Activated gamma-delta T cell treated with anti-CD3 and anti-CD28 coated beads, Interleukin-2, amount 50 U/mL, for 16 hours (primary cell): ENCODE measurements around the gene C20orf204.

Experiments
- DNase-seq: peaks from one replicate; pipeline ENCODE4 v3.0.0-alpha.2; 2020; ENCODE audit warnings: low read depth

Gene C20orf204

GRCh38 chr20:64042054-64042781, 6.2 kb downstream of the C20orf204 start:
- DNase-seq: no peak

GRCh38 chr20:64043768-64044167, 7.8 kb downstream of the C20orf204 start:
- DNase-seq: no peak

GRCh38 chr20:64044484-64045247, 8.7 kb downstream of the C20orf204 start:
- no peak for DNase-seq

- DNase-seq: no peak
Observed at GRCh38 chr20:64045346-64046011, 9.5 kb downstream of the C20orf204 start.

GRCh38 chr20:64047046-64047389, 11.0 kb downstream of the C20orf204 start:
- DNase-seq: no peak

GRCh38 chr20:64047968-64048401, 12.0 kb downstream of the C20orf204 start:
- no peak for DNase-seq

GRCh38 chr20:64048402-64049044, 12.5 kb downstream of the C20orf204 start:
- no peak for DNase-seq

- DNase-seq: no peak
Observed at GRCh38 chr20:64049060-64049877, 13.3 kb downstream of the C20orf204 start, which contains the start of gene SOX18. SOX18 (minus strand) TSS chr20:64049639; CDS start chr20:64049516, 123 bp downstream.

- no peak for DNase-seq
Observed at GRCh38 chr20:64049878-64050260, 13.9 kb downstream of the C20orf204 start.

- DNase-seq: no peak
Observed at GRCh38 chr20:64050261-64051032, 14.5 kb downstream of the C20orf204 start.

- DNase-seq: no peak
Observed at GRCh38 chr20:64051033-64051452, 15.1 kb downstream of the C20orf204 start.

GRCh38 chr20:64051561-64052325, 15.8 kb downstream of the C20orf204 start:
- no peak for DNase-seq

GRCh38 chr20:64052326-64052722, 16.3 kb downstream of the C20orf204 start:
- DNase-seq: no peak

- DNase-seq: no peak
Observed at GRCh38 chr20:64052987-64053840, 17.2 kb downstream of the C20orf204 start.

- no peak for DNase-seq
Observed at GRCh38 chr20:64053841-64054661, 18.1 kb downstream of the C20orf204 start.

- DNase-seq: no peak
Observed at GRCh38 chr20:64055396-64055892, 19.5 kb downstream of the C20orf204 start.

GRCh38 chr20:64055893-64056638, 20.1 kb downstream of the C20orf204 start:
- no peak for DNase-seq
